Measurements from ENCODE around the gene OR2A12. TPM values are rescaled to one million over a fixed set of nuclear protein-coding genes. Genes with fewer than 3 reads are reported as not detected.
"Not testable (repeated sequence)": the region's sequence is repeated elsewhere in the genome, so short reads cannot be mapped to it uniquely, and the experiment has no call there.

OR2A12 gene, protein sequence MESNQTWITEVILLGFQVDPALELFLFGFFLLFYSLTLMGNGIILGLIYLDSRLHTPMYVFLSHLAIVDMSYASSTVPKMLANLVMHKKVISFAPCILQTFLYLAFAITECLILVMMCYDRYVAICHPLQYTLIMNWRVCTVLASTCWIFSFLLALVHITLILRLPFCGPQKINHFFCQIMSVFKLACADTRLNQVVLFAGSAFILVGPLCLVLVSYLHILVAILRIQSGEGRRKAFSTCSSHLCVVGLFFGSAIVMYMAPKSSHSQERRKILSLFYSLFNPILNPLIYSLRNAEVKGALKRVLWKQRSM
- not detected in 2 replicates for total RNA-seq (2014; rRNA removed; shearing (Covaris generic))

DNA sequence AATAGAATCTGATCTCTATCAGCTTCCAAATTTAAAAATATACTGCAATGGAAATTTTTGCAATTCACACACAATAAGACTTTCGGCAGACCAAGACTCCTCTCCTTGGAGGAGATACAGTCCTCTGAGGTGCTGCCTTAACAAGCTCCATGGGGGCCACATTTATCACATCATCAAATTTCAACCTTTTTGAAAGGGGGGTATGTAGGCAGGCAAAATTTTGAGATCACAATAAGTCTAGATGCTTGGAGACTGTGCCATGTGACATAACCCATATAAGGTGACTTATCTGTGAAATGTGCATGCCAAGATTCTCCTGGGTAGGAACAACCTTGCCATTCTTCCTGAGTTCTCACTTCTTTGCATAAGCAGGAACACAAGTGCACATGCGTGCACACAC is at the start of gene OR2A12:
Gene OR2A12 (plus strand): TSS at position 301 of the 400 bp plus-strand sequence. CDS start 8,830 bp downstream, outside the sequence.
- no peak for DNase-seq (ENCODE audit: low read depth)

DNA sequence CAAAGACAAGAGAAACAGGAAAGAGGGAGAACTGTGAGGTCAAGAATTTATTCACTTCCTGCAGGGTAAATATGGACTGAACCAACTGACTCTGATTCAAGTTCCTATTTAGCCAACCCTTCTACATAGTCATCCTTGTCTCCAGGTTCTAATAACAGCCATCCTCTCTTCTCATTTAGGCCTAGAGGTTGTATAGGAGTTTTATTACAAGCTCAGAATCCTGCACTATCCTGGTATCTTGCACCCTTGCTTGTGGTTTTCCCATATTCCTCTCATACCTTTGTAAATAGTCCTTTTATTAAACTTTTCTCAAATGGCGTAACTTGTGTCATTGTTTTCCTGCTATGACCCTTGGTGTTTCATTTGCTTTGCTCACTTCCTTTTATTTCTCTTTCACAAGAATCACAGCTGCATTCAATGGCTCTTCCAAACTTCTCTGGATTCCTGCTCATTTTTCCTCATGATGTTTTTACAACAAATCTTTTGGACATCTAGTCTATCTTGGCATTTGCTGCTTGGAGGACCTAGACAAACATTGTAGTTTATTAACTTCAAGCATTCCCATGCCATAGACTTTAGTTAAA is 49.7 kb upstream of the OR2A12 start:
- DNase-seq (ENCODE audit: low read depth): no peak

DNA sequence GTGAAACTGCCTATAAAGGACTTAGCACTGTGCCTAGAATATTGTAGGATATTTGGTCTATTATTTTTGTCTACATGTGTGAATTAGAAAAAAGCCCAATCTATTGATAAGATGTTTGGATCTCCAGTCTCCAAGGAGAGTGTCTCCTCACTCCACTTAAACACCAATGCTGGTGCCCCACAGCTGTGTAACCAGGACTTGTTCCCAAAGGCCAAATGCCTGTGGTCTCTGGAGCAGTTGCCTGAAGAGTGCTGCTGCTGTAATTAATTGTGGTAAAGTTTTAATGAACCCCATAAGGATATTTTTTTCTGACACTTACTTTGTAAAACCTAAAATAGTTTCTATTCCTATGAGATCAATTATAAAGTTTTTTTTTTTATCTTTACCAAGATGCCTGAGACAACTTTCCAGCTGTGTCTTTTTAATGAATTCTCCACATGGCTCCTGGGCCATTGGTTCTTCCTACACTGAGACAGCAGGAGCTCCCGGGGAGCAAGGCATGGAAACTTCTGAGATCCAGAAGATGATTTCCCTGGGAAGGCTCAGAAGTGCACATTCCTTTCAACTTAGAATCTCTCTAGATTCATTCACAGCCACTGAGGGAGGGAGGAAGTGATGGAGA is 48.6 kb upstream of the OR2A12 start:
- no peak for DNase-seq (ENCODE audit: low read depth)

DNA sequence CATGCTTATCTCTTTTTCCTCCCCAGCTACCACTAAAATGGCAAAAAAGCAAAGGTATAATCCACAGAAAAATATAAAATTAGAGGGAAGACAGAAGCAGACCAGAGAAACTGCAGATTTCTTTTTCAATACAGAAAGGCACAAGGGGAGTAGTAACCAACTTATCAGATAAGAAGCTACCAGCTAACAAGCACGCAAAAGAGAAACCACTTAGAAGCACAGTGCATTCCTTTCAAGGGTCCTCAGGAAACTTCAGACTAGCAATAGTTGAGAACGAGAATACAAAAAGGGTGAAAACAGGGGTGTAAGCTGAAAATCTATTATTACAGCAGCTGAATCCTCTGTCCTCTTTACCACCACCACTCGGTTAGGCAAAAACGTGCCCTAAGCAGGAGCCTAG is 47.2 kb upstream of the OR2A12 start:
- DNase-seq (ENCODE audit: low read depth): no peak

DNA sequence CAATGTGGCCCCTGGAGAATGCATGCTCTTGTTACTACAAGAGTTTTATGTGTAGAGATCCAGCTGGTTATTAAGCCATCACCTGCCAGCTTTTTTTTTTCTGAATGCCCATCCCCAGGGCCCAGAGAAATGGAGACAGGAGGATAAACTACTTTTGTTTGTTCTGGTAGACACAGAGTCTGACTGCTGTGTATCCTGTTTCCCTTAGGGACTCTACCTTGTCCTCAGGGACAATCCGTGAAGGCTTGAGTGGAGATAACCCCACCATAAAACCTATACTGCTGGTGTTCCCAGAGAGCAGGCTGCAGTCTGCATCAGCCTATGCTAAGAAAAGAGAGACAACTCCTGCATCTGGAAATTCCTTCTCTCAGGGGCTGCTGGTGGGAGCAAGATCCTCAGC is 37.4 kb upstream of the OR2A12 start, which contains the start of gene OR2A5:
Gene OR2A5 (plus strand): TSS at position 301 of the 400 bp plus-strand sequence. CDS start 1,454 bp downstream, outside the sequence.
- DNase-seq (ENCODE audit: low read depth): no peak

DNA sequence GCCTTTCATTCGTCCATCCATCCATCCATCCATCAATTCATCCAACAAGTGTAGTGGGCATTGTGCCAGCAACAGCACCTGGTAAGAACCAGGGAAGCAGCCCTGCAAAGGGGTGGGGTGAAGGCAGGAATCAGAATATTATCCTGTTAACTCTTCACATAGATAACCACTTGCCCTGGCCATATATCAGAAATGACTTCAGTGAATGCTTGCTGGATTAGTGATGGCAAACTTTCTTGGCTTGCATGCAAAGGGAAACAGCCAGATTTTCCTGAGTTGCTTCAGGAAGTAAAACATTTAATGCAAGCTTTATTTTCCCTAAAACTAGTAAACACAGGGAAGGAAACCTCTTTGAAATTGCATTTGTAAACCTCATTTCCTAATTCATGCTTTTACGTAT is 36.6 kb upstream of the OR2A12 start:
- DNase-seq (ENCODE audit: low read depth): no peak

DNA sequence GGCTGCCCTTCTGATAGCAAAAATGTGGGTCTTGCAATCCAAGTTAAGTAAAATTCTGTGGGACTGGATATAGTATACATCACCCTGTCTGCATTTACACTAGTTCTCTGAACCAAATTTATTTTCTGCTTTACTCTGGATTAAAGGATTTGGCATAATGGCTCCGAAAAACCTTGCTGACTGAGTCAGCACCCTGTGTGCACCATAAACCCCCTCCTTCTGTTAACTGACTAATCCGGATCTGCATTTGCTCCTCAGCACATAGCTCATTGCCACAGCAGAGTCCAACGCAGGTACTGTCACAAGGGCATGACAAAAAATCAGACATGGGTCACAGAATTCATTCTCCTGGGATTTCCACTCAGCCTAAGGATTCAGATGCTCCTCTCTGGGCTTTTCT is 36.0 kb upstream of the OR2A12 start:
- peak; percentile 16 for DNase-seq (ENCODE audit: low read depth)

DNA sequence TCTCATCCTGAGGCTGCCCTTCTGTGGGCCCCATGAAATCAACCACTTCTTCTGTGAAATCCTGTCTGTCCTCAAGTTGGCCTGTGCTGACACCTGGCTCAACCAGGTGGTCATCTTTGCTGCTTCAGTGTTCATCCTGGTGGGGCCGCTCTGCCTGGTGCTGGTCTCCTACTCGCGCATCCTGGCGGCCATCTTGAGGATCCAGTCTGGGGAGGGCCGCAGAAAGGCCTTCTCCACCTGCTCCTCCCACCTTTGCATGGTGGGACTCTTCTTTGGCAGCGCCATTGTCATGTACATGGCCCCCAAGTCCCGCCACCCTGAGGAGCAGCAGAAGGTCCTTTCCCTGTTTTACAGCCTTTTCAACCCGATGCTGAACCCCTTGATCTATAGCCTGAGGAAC is 35.2 kb upstream of the OR2A12 start:
- DNase-seq (ENCODE audit: low read depth): not testable (repeated sequence)

DNA sequence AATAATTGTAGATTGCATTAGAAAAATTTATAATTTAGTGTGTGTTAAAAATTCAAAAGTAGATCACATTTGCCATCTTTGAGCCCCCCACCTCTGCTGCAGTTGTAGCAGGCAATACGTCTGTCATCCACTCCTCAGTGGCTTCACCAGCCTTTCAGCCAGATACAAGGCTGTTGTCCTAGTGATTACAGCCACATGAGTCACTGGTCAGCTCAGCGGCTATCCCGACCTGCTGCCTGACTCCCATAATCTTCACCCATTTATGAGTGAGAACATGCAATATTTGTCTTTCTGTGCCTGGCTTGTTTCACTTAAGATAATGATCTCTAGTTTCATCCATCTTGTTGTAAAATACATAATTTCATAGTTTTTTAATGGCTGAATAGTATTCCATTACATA is 28.1 kb upstream of the OR2A12 start:
- peak; percentile 61 for DNase-seq (ENCODE audit: low read depth)

DNA sequence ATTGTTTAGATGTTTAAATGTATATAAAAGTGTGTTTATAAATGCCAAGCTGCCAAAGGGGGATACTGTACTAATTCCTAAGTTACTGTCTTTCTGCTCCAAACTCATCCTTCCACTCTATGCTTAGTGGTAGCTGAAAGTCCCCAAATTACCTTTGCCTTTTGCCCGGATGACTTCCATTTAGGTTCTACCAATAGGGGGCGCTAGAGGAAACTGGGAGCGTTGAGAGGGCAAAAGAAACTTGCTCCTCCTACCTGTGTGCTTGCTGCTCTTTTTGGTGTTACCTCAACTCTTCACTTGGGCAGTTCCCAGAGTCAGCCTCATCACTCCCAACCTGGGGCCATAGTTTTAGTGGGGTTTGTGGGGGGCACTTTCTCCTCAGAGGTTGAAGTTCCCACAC is 22.4 kb upstream of the OR2A12 start:
- DNase-seq (ENCODE audit: low read depth): no peak

DNA sequence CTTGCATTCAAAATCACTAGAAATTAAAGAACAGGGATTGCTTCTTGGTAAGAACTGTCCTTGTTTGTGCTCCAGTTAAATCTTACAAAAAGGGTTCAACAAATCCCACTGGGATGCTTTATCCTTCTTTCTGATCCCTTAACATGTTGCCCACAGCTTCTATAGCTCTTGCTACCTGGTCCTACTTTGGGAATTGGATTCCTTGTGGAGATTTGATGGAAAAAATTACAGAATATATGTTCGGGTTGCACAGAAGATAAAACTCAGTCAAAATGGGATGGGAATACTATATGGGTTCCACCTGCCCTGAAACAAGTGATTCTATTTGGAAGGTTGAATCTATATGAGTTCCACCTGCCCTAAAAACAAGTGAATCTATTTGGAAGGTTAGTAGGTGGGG is 16.6 kb upstream of the OR2A12 start, which contains the start of gene OR2A25:
Gene OR2A25 (plus strand): TSS at position 301 of the 400 bp plus-strand sequence. CDS start 4,409 bp downstream, outside the sequence.
- no peak for DNase-seq (ENCODE audit: low read depth)

DNA sequence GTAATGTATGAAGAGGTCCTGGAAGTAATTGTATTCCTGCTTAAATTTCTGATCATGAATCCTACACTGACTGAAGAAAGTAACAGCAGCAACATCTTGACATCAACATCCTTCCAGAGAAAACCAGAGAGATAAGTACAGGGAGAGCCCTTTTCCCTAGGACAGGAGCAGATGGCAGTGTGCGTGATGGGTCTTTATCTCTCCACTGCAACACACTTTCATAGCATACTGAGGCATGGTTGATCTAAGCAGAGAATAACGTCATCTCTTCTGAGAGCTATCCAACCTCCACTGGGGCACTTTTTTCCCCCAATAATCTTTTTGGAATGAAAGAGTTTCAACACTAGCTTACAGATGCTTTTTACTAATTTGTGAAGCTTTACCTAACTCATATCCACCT is 16.1 kb upstream of the OR2A12 start:
- DNase-seq (ENCODE audit: low read depth): no peak

DNA sequence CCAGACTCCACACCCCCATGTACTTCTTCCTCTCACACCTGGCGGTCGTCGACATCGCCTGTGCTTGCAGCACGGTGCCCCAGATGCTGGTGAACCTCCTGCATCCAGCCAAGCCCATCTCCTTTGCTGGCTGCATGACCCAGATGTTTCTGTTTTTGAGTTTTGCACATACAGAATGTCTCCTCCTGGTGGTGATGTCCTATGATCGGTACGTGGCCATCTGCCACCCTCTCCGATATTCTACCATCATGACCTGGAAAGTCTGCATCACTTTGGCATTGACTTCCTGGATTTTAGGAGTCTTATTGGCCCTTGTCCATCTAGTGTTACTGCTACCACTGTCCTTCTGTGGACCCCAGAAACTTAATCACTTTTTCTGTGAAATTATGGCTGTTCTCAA is 11.7 kb upstream of the OR2A12 start:
- no peak for DNase-seq (ENCODE audit: low read depth)

DNA sequence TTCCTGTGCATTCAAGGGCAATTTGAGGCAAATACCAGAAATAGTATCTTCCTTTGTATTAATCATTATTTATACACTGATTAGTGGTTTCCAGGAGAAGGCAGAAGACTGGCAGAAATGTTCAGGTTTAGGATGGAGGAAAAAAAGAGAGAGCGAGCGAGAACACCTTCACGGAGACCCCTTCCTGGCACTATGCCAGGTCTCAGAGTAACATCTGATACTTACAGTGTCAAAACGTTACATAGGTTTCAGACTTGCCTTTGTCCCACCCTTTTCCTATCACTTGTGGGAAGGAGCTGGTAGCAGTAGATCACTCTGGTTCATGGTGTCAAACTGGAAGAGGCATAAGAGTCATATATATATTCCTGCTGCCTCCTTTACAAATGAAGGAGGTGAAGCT is 652 bp downstream of the OR2A12 start:
- DNase-seq (ENCODE audit: low read depth): no peak

DNA sequence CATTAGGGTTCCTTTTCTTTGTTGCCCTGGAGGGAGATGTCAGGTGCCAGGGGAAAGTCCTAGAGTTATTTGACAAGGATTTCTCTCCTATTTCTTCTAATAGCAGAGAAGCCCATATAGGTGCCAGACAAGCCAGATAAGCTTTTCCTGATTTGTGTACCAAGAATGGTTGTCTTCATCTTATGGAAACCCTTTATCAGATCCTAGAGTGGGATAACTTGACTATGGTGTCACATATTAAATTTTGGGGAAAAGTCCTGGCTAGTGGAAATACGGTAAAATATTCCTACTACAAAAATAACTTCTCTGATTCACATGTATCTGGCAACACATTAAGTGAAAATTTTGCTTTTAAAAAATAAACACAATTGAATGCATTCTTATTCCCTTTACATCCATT is 1.2 kb downstream of the OR2A12 start:
- no peak for DNase-seq (ENCODE audit: low read depth)

DNA sequence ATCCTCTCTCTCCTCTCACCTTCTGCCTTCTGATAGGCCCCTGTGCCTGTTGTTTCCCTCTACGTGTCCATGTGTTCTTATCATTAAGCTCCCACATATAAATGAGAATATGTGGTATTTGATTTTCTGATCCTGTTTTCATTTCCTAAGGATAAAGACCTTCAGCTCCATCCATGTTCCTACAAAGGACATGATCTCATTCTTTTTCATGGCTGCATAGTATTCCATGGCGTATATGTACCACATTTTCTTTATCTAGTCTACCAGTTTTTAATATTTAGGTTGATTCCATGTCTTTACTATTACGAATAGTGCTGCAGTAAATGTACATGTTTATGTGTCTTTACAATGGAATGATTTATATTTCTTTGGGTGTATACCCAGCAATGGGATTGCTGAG is 4.6 kb downstream of the OR2A12 start:
- DNase-seq (ENCODE audit: low read depth): no peak

DNA sequence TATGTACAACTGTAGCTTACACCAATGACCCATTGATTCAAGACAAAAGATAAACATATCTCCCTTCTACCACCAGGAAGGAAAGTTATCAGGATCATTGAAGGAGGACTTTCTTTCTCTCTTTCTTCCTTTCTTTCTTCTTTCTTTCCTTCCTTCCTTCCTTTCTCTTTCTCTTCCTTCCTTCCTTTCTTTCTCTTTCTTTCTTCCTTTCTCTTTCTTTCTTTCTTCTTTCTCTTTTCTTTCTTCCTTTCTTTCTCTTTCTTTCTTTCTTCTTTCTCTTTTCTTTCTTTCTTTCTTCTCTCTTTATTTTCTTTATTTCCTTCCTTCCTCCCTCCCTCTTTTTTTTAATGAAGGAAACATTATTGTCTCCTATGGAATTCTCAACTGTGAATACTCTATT is 12.7 kb downstream of the OR2A12 start:
- DNase-seq (ENCODE audit: low read depth): no peak

DNA sequence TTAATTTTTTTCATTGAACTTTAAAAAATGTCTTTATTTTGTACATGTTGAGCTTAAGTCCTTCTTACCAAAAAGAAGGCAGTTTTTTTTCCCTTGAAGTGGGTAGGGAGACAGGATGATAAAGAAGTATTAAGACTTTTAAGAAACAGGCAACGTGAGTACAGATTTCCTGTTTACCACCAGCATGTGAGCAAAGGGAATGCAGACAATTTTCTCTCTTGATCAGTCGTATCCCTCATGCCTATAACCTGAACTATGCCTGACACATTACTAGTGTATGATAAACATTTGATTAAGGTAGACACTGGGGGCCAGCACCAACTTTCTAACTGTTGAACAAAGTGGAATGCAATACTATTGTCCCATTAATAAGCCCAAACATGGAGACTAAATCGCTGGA is 14.5 kb downstream of the OR2A12 start:
- no peak for DNase-seq (ENCODE audit: low read depth)

DNA sequence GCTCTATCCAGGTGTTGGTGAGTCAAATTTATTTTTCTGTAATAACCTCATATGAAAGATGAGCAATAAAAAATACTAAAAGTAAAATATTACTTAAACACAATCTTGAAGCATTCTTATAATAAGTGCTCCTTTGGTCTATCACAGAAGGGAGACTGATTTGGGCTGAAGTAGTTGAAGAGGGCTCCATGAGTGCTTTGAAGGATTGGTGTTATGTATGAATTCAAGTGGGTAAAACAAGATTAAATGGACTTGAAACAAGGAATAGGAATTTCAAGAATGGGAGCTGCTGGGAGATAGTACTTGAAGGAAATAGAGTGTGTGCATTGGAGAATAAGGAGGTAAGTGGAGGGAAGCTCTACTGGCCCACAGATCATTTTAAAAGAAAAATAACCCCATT is 16.0 kb downstream of the OR2A12 start:
- no peak for DNase-seq (ENCODE audit: low read depth)

DNA sequence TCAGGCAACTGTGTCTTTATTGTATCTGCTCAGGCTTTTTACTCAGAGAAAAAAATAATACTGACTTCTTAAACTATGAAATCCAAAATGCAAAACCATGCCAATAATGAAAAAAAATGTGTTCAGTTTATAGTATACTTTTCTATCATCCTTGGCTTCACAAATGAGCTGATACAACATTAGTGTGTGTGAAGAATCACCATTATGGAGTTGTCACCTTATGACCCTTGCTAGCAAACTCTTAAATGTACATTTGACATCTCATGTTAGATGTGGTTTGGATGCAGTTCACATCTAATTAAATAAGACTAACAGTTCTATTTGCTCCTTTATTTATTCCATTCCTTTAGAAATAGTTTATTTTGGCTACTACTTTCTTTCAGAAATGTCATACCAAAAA is 19.1 kb downstream of the OR2A12 start:
- DNase-seq (ENCODE audit: low read depth): no peak

DNA sequence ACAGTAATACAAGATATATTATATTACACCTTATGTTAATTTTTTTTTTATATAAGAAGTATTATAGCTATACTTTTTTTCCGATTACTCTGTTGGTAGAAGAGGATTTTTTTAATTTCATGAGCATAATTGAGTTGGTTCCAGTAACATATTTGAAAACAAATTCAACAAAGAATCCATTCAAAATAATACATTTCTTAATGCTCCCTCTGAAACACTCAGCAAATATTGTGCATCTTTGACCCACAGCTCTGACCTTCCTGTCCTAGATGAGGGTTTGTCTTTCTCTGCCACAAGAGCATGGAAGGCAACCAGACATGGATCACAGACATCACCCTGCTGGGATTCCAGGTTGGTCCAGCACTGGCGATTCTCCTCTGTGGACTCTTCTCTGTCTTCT is 23.2 kb downstream of the OR2A12 start, which contains the start of gene OR2A2:
Gene OR2A2 (plus strand): TSS at position 301 of the 400 bp plus-strand sequence. CDS start 0 bp downstream, at position 301.
- DNase-seq (ENCODE audit: low read depth): no peak

DNA sequence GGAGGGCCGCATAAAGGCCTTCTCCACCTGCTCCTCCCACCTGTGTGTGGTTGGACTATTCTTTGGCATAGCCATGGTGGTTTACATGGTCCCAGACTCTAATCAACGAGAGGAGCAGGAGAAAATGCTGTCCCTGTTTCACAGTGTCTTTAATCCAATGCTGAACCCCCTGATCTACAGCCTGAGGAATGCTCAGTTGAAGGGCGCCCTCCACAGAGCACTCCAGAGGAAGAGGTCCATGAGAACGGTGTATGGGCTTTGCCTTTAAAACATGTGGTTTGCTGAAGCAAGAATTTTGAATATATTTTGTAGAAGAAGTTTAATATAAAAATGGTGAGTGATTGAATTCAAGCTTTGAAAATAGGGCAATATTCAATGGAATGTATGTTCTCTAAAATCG is 24.2 kb downstream of the OR2A12 start:
- no peak for DNase-seq (ENCODE audit: low read depth)

DNA sequence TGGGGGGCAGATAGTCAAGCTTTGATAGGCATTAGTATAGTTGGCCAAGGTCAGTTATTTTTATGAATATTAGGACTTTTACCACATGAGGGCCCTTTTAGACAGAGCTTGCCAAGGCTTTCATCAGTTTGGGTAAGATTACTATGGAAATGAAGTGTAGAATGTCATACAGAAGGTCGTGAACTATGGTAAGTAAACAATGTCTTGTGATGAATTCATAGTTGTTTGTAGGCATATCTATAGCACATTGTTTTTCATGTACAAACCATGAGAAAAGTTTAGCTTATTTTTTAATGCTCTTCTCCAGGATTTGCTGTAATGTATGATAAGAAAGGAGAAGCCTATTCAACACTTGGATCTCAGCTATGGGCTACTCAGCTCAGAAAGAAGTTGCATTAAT is 27.6 kb downstream of the OR2A12 start:
- DNase-seq (ENCODE audit: low read depth): no peak
